Measurements from ENCODE around the gene CSF3. TPM values are rescaled to one million over a fixed set of nuclear protein-coding genes. Genes with fewer than 3 reads are reported as not detected.
A peak's percentile ranks its signal among the peaks of the same experiment; 100 is the strongest.
"Not testable (repeated sequence)": the region's sequence is repeated elsewhere in the genome, so short reads cannot be mapped to it uniquely, and the experiment has no call there.

CSF3 gene
- total and polyA plus RNA-seq, 4 donors: 1.7 to 317 (median 5.4) TPM

GRCh38 chr17:39997543-39997942 is 17.7 kb upstream of the CSF3 start:
- Histone ChIP-seq H3K9me3 (ENCODE audit: control insufficient read depth in 4 of 4, insufficient read depth in 3 of 4, low read length in 3 of 4) (no peaks in the 10 kb centered on the region), H3K4me3 (no peak overlapping the region), H3K27ac (ENCODE audit: low read depth in 1 of 2, low read length in 1 of 2) (no peak overlapping the region), H3K27me3 (ENCODE audit: control insufficient read depth in 3 of 3, insufficient read depth in 3 of 3, low read length in 2 of 3) (no peaks in the 10 kb centered on the region), H3K36me3 (ENCODE audit: control insufficient read depth in 4 of 4, insufficient read depth in 4 of 4, low read length in 4 of 4) (peaks cover 31 to 48% (median 37%) of the 10 kb centered on the region in 4 donors), H3K9ac (ENCODE audit: insufficient read depth in 1 of 2, low read length in 2 of 2) (no peak overlapping the region), H3K4me1 (ENCODE audit: control insufficient read depth in 5 of 5, insufficient read depth in 5 of 5, low read length in 5 of 5) (peaks cover 0 to 1% (median 0%) of the 10 kb centered on the region in 5 donors)
- DNase-seq (no peak), ATAC-seq (ENCODE audit: insufficient read depth, low FRiP score) (no peak)
- WGBS, 2 donors: 82 to 96% methylated on average over 4 of the region's 4 CpGs
- no peak for TF ChIP-seq CTCF (IDR thresholded peaks at IDR 0.05; ENCODE audit: control extremely low read depth, extremely low read depth)

- DNase-seq (no peak), ATAC-seq (ENCODE audit: insufficient read depth, low FRiP score) (no peak)
- Histone ChIP-seq H3K36me3 (ENCODE audit: control insufficient read depth in 4 of 4, insufficient read depth in 4 of 4, low read length in 4 of 4) (peaks cover 19 to 33% (median 25%) of the 10 kb centered on the region in 4 donors), H3K9ac (ENCODE audit: insufficient read depth in 1 of 2, low read length in 2 of 2) (no peak overlapping the region), H3K27me3 (ENCODE audit: control insufficient read depth in 3 of 3, insufficient read depth in 3 of 3, low read length in 2 of 3) (no peaks in the 10 kb centered on the region), H3K4me1 (ENCODE audit: control insufficient read depth in 5 of 5, insufficient read depth in 5 of 5, low read length in 5 of 5) (peaks cover 0 to 1% (median 0%) of the 10 kb centered on the region in 5 donors), H3K4me3 (no peak overlapping the region), H3K27ac (ENCODE audit: low read depth in 1 of 2, low read length in 1 of 2) (peak overlapping the region in 1 of 2 donors; percentile 60), H3K9me3 (ENCODE audit: control insufficient read depth in 4 of 4, insufficient read depth in 3 of 4, low read length in 3 of 4) (no peaks in the 10 kb centered on the region)
- 70 to 87% methylated on average over 4 of the region's 4 CpGs for WGBS, 2 donors
- TF ChIP-seq CTCF (IDR thresholded peaks at IDR 0.05; ENCODE audit: control extremely low read depth, extremely low read depth): no peak
Measured at GRCh38 chr17:39999067-39999466, 16.2 kb upstream of the CSF3 start.

- no peak overlapping the region for H3K4me3 ChIP-seq
- H3K27me3 ChIP-seq (ENCODE audit: control insufficient read depth in 3 of 3, insufficient read depth in 3 of 3, low read length in 2 of 3): no peaks in the 10 kb centered on the region
- H3K36me3 ChIP-seq (ENCODE audit: control insufficient read depth in 4 of 4, insufficient read depth in 4 of 4, low read length in 4 of 4): peaks cover 14 to 22% (median 18%) of the 10 kb centered on the region in 4 donors
- no peak overlapping the region for H3K27ac ChIP-seq (ENCODE audit: low read depth in 1 of 2, low read length in 1 of 2)
- TF ChIP-seq CTCF (IDR thresholded peaks at IDR 0.05; ENCODE audit: control extremely low read depth, extremely low read depth): no peak
- 91 to 95% methylated on average over 7 of the region's 7 CpGs for WGBS, 2 donors
- peaks cover 0 to 1% (median 0%) of the 10 kb centered on the region in 5 donors for H3K4me1 ChIP-seq (ENCODE audit: control insufficient read depth in 5 of 5, insufficient read depth in 5 of 5, low read length in 5 of 5)
- no peak overlapping the region for H3K9ac ChIP-seq (ENCODE audit: insufficient read depth in 1 of 2, low read length in 2 of 2)
- no peak for ATAC-seq (ENCODE audit: insufficient read depth, low FRiP score)
- DNase-seq: no peak
- H3K9me3 ChIP-seq (ENCODE audit: control insufficient read depth in 4 of 4, insufficient read depth in 3 of 4, low read length in 3 of 4): no peaks in the 10 kb centered on the region
Measured at GRCh38 chr17:40000161-40000560, 15.1 kb upstream of the CSF3 start.

- H3K36me3 ChIP-seq (ENCODE audit: control insufficient read depth in 4 of 4, insufficient read depth in 4 of 4, low read length in 4 of 4): peaks cover 6 to 13% (median 9%) of the 10 kb centered on the region in 4 donors
- not testable (repeated sequence) for H3K4me1 ChIP-seq (ENCODE audit: control insufficient read depth in 5 of 5, insufficient read depth in 5 of 5, low read length in 5 of 5); ATAC-seq (ENCODE audit: insufficient read depth, low FRiP score); H3K9ac ChIP-seq (ENCODE audit: insufficient read depth in 1 of 2, low read length in 2 of 2); DNase-seq; H3K27me3 ChIP-seq (ENCODE audit: control insufficient read depth in 3 of 3, insufficient read depth in 3 of 3, low read length in 2 of 3); H3K9me3 ChIP-seq (ENCODE audit: control insufficient read depth in 4 of 4, insufficient read depth in 3 of 4, low read length in 3 of 4); H3K4me3 ChIP-seq; H3K27ac ChIP-seq (ENCODE audit: low read depth in 1 of 2, low read length in 1 of 2)
- WGBS, 2 donors: 90 to 97% methylated on average over 8 of the region's 8 CpGs
Measured at GRCh38 chr17:40001335-40001734, 13.9 kb upstream of the CSF3 start.
